PC-3 (cell line): Measurements from ENCODE around the gene GLDC. TPM values are rescaled to one million over a fixed set of nuclear protein-coding genes. Genes with fewer than 3 reads are reported as not detected.

ENCODE experiments used
- ATAC-seq: fragments of 200-7000 bp; cut with Tn5 transposase; 2 replicates; pipeline ENCODE4 v1.9.1; 2020; ENCODE audit warnings: mild to moderate bottlenecking, moderate library complexity
- BruUV-seq: library from RNA; stranded (reverse); fragments of 400-500 nt; replicated peaks from 2 replicates; lab custom pipeline; 2021; lab: Mats Ljungman, UMichigan
- CTCF ChIA-PET: fragments of 300-600 bp; sonication (Branson Sonifier 250); formaldehyde crosslinking; loops from one replicate; lab custom pipeline; 2022; ENCODE audit warnings: antibody characterized with exemption; lab: Charles Lee
- POLR2A ChIA-PET: fragments of 300-600 bp; sonication (Branson Sonifier 250); formaldehyde crosslinking; loops from one replicate; lab custom pipeline; 2022; ENCODE audit warnings: antibody characterized with exemption; ENCODE audit not compliant: unreplicated experiment; lab: Charles Lee
- DNase-seq: peaks from one replicate; pipeline ENCODE4 v3.0.0-alpha.2; 2015
- H2AFZ ChIP-seq: fragments of 300-600 bp; sonication (generic); 2 replicates; pipeline ENCODE4 v1.6.0; 2016; ENCODE audit warnings: antibody characterized with exemption, low read length
- H3F3A ChIP-seq: fragments of 300-600 bp; sonication (generic); one replicate; pipeline ENCODE4 v1.6.0; 2017; ENCODE audit warnings: antibody characterized with exemption, low read length, control low read depth, mild to moderate bottlenecking; ENCODE audit not compliant: unreplicated experiment
- H3K27ac ChIP-seq: fragments of 300-600 bp; sonication (generic); 2 replicates; pipeline ENCODE4 v1.5.1; 2016; ENCODE audit warnings: mild to moderate bottlenecking, low read length
- H3K27me3 ChIP-seq: fragments of 300-600 bp; sonication (generic); 2 replicates; pipeline ENCODE4 v1.6.1; 2016; ENCODE audit warnings: low read length, mixed read lengths
- H3K36me3 ChIP-seq: fragments of 300-600 bp; sonication (generic); 2 replicates; pipeline ENCODE4 v1.6.1; 2016; ENCODE audit warnings: low read depth, mixed run types, low read length, mixed read lengths
- H3K4me1 ChIP-seq: fragments of 300-600 bp; sonication (generic); 2 replicates; pipeline ENCODE4 v1.5.1; 2016; ENCODE audit warnings: low read length; ENCODE audit not compliant: insufficient read depth
- H3K4me2 ChIP-seq: fragments of 300-600 bp; sonication (generic); 2 replicates; pipeline ENCODE4 v1.6.0; 2016; ENCODE audit warnings: low read length
- H3K4me3 ChIP-seq: fragments of 300-600 bp; sonication (generic); 2 replicates; pipeline ENCODE4 v1.5.1; 2016; ENCODE audit warnings: mild to moderate bottlenecking, low read length, mixed read lengths
- H3K79me2 ChIP-seq: fragments of 300-600 bp; sonication (generic); 2 replicates; pipeline ENCODE4 v1.6.1; 2017; ENCODE audit warnings: low read length, mixed read lengths
- H3K9ac ChIP-seq: fragments of 300-600 bp; sonication (generic); 2 replicates; pipeline ENCODE4 v1.6.0; 2016; ENCODE audit warnings: mild to moderate bottlenecking, low read length
- H3K9me2 ChIP-seq: fragments of 300-600 bp; sonication (generic); replicated peaks from 2 replicates; pipeline ENCODE4 v1.6.1; 2016; ENCODE audit warnings: mixed run types, low read length, mixed read lengths
- H3K9me3 ChIP-seq: fragments of 300-600 bp; sonication (generic); 2 replicates; pipeline ENCODE4 v1.6.1; 2016; ENCODE audit warnings: low read length, mixed read lengths
- H4K20me1 ChIP-seq: fragments of 300-600 bp; sonication (generic); 2 replicates; pipeline ENCODE4 v1.6.1; 2016; ENCODE audit warnings: low read length, mixed read lengths
- EZH2 ChIP-seq: fragments of 300-600 bp; sonication (generic); IDR thresholded peaks from one replicate; pipeline ENCODE4 v1.6.1; 2017; ENCODE audit warnings: antibody characterized with exemption, mild to moderate bottlenecking, low read length; ENCODE audit not compliant: unreplicated experiment
- EZH2phosphoT487 ChIP-seq: fragments of 300-600 bp; sonication (generic); IDR thresholded peaks from 2 replicates; pipeline ENCODE4 v1.6.1; 2018; ENCODE audit warnings: mild to moderate bottlenecking, antibody characterized with exemption, low read length, borderline replicate concordance
- intact Hi-C: fragments of 100-400 bp; cut with micrococcal nuclease; formaldehyde crosslinking; loops from 2 replicates; pipeline ENCODE4 v1.9.0; 2023
- total RNA-seq: library from RNA; depleted of rRNA; stranded (reverse); fragments of >200 nt; gene quantifications from 2 replicates; pipeline ENCODE4 v1.2.3, GENCODE V29; 2014
- TF ChIP-seq, protein P1 (sequence below): fragments of 300-600 bp; sonication (generic); conservative IDR thresholded peaks from 2 replicates; pipeline ENCODE4 v1.5.1; 2017; ENCODE audit warnings: antibody characterized with exemption, low read depth, mild to moderate bottlenecking, low read length

The GLDC gene
- total RNA-seq, 1 experiment from 2014 or later: 8.1 TPM

DNA sequence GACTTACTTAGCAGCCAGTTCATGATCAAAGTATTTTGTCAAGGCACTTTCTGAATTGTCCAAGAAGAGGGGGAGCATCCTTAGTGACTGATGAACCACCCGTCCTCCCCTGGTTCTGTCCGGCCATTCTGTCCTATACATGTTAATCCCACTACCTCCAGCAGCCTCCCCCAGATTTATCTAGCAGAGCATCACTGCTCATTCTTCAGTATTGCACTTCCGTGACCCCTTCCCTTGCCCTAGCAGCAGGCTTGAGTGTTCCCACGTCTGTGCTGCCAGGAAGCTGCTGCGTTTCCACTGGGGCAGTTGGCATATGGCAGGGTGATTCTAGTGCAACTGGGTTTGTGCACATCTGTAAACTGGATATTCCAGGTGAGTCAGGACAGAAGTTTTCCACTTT, 4.5 kb downstream of the GLDC start:
- BruUV-seq: no TSS peak
- Histone ChIP-seq H3K4me2 (no peak overlapping the region), H3F3A (no peaks in the 10 kb centered on the region), H3K27ac (no peak overlapping the region), H3K27me3 (no peaks in the 10 kb centered on the region), H3K79me2 (no peaks in the 10 kb centered on the region), H3K9me3 (no peaks in the 10 kb centered on the region), H3K4me1 (no peaks in the 10 kb centered on the region), H3K9ac (no peak overlapping the region), H3K9me2 (no peaks in the 10 kb centered on the region), H4K20me1 (no peaks in the 10 kb centered on the region), H3K36me3 (no peaks in the 10 kb centered on the region), H2AFZ (no peak overlapping the region), H3K4me3 (no peak overlapping the region)
- CTCF ChIA-PET: no interaction called here
- no peak for DNase-seq
- no peak for ATAC-seq
- TF ChIP-seq, protein P1, sequence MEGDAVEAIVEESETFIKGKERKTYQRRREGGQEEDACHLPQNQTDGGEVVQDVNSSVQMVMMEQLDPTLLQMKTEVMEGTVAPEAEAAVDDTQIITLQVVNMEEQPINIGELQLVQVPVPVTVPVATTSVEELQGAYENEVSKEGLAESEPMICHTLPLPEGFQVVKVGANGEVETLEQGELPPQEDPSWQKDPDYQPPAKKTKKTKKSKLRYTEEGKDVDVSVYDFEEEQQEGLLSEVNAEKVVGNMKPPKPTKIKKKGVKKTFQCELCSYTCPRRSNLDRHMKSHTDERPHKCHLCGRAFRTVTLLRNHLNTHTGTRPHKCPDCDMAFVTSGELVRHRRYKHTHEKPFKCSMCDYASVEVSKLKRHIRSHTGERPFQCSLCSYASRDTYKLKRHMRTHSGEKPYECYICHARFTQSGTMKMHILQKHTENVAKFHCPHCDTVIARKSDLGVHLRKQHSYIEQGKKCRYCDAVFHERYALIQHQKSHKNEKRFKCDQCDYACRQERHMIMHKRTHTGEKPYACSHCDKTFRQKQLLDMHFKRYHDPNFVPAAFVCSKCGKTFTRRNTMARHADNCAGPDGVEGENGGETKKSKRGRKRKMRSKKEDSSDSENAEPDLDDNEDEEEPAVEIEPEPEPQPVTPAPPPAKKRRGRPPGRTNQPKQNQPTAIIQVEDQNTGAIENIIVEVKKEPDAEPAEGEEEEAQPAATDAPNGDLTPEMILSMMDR: no peak
- no peak for TF ChIP-seq EZH2
- no peak for TF ChIP-seq EZH2phosphoT487
- POLR2A ChIA-PET: interaction anchor here (0.8 kb wide), 1 partner anchor 129 kb away, joined by 4 read pairs; no protein-coding TSS in a partner anchor
- intact Hi-C loops: no loop called here

DNA sequence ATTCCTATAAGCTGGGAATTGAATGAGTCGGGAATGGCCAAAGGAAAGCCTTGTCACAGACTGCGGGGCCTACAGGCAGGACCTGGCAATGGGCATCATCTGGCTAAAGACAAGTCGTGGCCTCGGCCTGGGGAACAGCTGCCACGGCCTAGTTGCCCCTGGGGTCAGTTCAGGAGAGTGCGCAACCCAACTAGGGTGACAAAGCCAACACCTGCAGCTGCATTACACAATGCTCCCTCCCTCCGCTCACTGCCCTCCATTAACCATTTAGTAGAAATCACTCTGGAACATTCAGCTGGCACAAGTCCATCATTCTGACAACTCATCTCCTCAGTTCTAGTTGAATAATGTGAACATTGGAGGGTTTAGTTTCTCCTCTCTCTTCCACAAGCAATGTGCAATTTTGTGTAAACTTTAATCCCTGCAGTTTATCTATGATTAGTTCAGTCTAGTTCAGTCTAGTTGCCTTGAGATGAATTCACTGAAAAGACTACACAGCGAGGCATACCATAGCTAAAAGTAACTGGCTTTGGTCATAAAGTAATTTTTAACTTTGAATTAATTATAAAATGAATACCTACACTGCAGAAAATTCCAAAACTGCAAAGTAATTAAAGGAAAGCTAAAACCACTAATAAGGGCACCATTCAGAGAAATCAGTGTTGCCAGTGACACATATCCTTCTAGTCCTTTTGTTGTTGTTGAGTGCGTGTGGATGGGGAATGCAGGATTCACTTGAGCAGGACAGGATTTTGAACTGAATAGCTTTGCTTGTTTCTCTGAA, 5.1 kb downstream of the GLDC start:
- no peaks in the 10 kb centered on the region for H3K36me3 ChIP-seq
- no peak for ATAC-seq
- BruUV-seq: no TSS peak

More for the DNA sequence above, 5.1 kb downstream of the GLDC start:
- Histone ChIP-seq H3K9me2 (no peaks in the 10 kb centered on the region), H3K9me3 (no peaks in the 10 kb centered on the region), H3K9ac (no peak overlapping the region), H4K20me1 (no peaks in the 10 kb centered on the region), H3F3A (no peaks in the 10 kb centered on the region), H3K27me3 (no peaks in the 10 kb centered on the region), H3K27ac (no peak overlapping the region), H3K4me2 (no peak overlapping the region), H3K4me3 (no peak overlapping the region), H3K79me2 (no peaks in the 10 kb centered on the region), H2AFZ (no peak overlapping the region), H3K4me1 (no peaks in the 10 kb centered on the region)
- intact Hi-C loops: no loop called here
- TF ChIP-seq, protein P1: no peak
- TF ChIP-seq EZH2 (no peak), EZH2phosphoT487 (no peak)
- DNase-seq: no peak
- POLR2A ChIA-PET: interaction anchor here (0.8 kb wide), 1 partner anchor 128 kb away, joined by 4 read pairs; no protein-coding TSS in a partner anchor
- CTCF ChIA-PET: no interaction called here
